NCI-H1105 treated with DMSO at 0.1 percent for 48 hours (cell line): Measurements from ENCODE around the gene EXTL2.
"Not testable (repeated sequence)": the region's sequence is repeated elsewhere in the genome, so short reads cannot be mapped to it uniquely, and the experiment has no call there.

Experiments used
- DNase-seq: peaks from one replicate; lab custom pipeline; 2025; lab: John Stamatoyannopoulos, UW

Gene EXTL2

DNA sequence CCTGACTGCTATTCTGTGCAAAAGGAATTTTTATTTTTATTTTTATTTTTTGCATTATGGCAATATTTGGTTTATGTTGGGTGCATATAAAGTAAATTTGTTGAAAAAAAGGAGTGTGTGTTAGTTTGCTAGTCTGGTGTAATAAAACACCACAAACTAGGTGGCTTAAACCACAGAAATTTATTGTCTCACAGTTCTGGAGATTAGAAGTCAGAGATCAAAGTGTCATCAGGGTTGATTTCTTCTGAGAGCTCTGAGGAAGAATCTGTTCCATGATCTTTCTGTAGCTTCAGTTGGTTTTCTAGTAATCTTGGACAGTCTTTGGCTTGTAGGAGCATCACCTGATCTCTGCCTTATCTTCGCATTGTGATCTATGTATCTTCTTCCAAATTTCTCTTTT, 7.7 kb upstream of the EXTL2 start:
- DNase-seq = no peak

DNA sequence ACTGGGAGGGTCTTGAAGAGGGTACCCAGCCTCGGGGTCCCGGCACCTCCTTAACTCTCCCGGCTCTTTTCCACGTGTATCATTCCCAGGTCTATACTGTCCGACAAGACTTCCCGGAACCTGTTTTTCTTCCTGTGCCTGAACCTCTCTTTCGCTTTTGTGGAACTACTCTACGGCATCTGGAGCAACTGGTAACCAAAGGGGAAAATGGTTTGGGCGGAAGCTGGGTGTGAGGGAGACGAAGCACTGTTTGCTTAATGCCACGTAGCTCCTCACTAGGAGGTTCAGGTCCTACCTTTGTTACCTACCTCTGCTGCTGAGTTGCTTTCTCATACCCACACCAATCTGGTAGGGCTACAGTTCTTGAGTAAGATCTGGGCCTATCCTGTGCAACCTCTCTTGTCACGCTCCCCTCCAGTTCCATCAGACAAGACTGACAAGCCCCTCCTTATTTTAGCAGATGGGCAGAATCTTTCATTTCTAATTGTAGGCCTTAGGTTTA, 1.9 kb upstream of the EXTL2 start:
- peak; percentile 31 for DNase-seq

DNA sequence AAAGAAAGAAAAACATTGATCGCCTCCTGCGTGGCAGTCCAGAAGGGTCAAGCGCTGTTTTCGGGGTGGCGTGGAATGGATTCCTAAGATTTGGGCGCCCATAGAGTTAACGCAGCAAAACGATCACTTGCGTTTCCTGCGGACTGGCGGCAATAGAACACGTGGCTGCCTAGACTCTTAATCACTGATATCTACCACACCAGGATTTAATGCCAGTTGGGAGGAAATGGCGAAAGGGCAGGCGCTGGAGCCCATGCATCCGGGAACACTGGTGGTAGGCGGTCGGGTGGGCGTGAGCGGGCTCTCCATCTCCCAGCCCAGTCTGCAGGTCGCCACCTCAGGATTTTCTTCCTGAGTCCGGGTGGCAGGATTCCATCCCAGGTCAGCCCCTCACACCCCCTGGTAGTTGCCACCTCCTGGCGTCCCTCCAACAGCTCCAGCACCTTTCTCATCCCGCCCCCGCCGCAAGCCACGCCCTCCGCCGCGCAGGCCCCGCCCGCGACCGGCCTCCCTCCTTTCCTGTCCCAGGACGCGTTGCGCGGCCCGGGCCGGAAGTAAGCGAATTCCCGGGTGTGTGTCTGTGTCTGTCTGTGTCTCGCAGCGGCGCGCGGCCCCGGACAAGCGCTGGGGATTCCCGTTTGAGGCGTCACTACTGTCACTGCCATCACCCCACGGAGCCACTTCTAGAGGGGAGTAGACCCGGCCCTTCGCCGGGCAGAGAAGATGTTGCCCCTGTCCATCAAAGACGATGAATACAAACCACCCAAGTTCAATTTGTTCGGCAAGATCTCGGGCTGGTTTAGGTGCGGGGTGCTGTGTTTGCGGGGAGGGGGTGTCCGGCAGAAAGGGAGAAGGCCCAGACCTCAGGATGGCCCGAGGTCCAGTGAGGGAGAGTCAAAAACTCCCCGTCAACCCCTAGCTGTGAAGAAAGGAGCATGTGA, 1.2 kb upstream of the EXTL2 start, which contains the start of gene SLC30A7:
Gene SLC30A7 (plus strand): TSS at position 551 of the 941 bp plus-strand sequence. CDS start 173 bp downstream, at position 724.
- DNase-seq = peak; percentile 79

DNA sequence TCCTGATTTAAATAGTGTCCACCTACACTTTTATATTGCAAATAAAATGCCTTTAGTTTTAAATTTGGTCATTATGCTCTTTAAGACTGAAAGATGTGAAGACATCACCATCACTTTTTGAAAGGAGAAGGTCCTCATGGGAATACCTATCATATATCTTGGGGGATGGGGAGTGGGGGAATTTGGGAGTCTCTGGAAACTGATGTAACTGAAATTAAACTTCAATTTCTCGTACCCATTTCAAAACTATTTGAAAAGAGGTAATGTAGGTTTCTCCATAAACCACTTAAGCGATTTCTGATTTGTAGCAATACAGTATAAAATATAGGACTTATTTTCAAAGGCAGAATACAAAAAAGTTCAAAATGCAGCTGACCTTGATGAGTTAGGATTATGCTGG, 924 bp downstream of the EXTL2 start:
- DNase-seq = no peak

DNA sequence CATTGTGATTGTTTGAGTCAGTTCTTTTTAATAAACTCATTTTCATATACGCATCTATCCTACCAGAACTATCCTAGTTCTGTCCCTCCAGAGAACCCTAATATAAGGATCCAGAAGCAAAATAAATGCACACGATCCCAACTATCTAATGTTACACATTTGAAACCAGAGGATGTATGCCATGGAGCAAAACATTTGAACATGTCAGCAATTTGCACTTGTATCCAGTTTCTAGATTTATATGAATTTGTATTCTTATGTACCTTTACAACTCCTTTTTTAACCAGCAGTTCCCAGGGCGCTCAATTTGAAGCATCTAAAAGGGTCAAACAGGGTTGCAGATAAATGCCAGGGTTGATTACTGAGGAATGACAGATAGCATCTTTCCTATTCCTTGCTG, 2.1 kb downstream of the EXTL2 start:
- no peak for DNase-seq

DNA sequence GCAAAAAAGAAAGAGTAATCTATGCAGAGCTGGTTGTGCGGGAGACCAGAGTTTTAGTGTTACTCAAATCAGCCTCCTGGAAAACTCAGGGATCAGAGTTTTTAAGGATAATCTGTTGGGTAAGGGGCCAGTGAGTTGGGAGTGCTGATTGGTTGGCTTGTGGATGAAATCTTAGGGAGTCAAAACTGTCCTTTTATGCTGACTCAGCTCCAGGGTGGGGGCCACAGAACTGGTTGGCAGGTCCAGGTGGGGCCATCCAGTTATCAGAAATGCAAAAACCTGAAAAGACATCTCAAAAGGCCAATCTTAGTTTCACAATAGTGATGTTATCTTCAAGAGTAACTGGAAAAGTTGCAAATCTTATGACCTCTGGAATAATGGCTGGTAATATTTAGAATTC, 3.3 kb downstream of the EXTL2 start:
- no peak for DNase-seq

DNA sequence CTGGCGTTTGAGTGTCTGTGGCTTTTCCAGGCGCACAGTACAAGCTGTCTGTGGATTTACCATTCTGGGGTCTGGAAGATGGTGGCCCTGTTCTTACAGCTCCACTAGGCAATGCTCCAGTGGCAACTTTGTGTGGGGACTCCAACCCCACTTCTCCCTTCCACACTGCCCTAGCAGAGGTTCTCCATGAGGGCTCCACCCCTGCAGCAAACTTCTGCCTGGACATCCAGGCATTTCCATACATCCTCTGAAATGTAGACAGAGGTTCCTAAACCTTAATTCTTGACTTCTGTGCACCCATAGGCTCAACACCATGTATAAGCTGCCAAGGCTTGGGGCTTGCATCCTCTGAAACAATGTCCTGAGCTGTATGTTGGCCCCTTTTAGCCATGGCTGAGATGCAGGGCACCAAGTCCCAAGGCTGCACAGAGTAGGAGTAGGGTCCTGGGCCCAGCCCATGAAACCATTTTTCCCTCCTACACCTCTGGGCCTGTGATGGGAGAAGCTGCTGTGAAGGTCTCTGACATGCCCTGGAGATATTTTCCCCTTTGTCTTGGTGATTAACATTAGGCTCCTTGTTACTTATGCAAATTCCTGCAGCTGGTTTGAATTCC, 4.7 kb downstream of the EXTL2 start:
- DNase-seq = not testable (repeated sequence)

DNA sequence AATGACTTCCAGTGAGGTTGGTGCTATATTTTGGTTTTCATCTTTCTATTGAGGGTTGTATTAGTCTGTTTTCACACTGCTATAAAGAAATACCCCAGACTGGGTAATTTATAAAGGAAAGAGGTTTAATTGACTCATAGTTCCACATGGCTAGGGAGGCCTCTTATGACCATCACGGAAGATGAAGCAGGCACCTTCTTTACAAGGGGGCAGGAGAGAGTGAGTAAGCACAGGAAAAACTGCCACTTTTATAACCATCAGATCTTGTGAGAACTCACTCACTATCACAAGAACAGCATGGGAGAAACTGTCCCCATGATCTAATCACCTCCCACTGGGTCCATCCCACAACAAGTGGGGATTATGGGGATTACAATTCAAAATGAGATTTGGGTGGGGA, 5.6 kb downstream of the EXTL2 start:
- DNase-seq = not testable (repeated sequence)

DNA sequence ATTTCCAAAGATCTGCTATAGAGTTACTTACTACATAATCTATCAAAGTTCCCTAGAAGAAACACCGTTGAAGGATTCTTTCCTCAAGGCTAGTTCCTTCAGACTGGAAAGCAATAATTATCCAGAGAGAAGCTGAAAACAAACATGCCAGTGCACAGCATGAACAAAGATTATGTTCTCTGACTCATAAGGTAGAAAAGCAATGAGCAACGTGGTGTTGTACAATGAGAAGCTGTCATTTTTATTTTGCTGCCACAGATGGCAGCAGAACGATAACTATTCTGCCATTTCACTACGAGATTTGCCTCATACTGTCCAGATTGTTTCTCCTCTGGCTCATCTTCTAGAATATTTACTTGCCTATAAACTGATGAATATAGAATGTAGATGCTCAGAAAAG, 10.7 kb downstream of the EXTL2 start:
- no peak for DNase-seq

DNA sequence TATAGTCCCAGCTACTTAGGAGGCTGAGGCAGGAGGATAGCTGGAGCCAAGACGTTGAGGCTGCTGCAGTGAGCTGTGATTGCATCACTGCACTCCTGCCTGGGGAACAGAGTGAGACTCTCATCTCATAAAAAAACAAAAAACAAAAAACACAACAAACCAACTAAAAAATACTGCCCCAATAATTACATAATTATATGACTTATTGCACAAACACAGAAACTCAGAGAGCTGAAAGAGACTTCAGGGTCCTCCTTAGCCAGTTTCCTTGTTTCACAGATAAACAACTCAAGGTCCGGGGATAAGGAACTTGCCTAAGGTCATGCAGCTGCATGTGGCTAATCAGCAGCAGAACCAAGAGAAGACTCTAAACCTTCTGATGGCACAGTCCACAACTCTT, 11.9 kb downstream of the EXTL2 start:
- no peak for DNase-seq

DNA sequence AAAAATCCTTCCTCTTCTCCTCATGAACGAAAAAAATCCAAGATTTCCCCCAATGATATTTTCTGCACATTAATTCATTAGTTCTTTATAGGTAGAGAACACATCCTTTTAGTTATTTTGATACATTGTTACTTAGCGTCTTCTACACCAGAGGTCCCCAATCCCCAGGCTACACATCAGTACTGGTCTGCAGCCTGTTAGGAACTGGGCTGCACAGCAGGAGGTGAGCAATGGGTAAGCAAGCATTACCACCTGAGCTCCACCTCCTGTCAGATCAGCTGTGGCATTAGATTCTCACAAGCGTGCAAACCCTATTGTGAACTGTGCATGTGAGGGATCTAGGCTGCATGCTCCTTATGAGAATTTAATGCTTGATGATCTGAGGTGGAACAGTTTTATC, 13.0 kb downstream of the EXTL2 start:
- no peak for DNase-seq

DNA sequence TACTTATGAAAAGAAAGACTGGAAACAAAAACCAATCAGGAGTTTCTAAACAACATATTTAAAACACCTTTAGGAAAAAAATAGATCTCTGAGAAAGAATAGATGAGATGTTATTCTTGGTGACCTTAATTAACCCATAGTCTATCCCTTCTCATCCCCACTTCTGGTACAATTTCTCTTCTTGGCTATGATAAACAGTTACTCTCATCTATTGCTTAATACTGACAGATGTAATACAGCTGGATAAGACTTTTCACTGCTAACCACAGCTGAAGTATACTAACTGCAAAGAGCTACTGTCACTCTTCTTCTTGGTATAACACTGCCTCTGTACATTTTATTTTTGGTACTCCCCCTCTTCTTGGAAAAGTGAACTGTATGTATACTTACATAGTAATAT, 15.2 kb downstream of the EXTL2 start:
- DNase-seq = no peak

DNA sequence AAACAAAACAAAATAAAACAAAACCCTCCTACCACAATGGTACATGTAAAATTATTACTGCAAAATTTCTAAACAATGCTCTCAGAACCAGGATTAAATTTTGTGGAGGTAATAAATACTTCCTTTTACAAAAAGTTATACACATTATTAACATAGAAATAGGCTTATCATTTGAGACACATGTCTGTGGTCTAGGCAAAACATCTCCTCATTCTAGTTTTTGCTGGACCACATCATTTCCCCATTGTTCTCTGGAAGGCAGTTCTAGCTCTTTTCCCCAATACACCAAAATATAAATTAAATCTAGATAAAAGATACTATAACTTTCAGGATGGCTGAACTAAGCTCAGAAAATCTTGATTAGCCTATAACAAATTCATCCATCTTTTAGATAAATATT, 18.4 kb downstream of the EXTL2 start:
- no peak for DNase-seq

DNA sequence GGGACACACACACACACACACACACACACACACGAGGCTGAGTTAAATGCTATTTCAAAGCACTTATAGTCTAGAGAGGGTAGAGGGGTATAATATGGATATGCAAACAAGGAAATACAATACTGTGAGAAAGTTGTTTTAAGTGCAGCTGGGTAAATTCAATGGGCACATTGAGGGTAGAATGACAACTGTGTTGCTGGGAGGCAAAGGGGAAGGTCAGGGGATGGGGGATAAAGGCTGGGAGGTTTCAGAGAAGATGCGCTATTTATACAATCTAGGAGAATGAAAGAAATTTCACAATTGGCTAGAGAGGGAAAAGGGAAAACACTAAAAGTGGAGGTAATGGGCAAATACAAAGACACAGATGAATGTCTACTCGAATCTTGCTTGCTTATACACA, 19.4 kb downstream of the EXTL2 start:
- DNase-seq = peak; percentile 48

DNA sequence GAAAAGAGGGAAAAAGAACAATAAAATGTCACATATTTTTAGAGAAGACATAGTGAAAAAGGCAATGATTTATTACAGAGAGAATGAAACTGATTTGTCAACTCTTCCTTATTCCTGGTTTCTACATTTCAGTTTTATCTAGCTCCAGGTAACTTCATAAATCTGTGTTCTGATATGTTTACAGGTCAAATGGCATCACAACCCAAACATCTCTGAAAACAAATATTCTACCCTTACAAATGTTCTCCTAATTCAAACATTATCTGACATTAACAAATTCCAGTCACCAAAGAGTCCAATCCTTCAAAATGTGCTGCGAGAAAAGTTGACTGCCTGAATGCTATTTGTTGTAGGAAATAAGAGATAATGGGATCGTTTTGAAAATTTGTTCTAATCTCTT, 20.2 kb downstream of the EXTL2 start:
- DNase-seq = no peak

DNA sequence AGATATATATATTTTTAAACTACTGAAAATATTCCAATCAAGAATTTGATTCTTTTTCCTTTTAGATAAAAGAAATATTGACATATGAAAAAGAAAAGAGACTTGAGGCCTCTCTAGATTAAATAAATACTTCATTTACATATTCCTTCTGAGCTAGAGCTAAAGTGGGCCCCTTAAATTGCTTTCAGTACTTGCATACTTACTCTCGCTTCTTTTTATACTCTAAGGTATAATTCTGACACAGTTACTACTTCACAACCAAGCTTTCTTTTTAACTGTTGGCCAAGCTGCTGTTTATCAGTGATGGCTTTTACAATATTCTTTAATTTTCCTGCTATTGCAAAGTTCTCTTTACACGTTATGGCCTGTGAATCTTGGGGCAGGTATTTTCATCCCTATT, 24.6 kb downstream of the EXTL2 start:
- DNase-seq = no peak

DNA sequence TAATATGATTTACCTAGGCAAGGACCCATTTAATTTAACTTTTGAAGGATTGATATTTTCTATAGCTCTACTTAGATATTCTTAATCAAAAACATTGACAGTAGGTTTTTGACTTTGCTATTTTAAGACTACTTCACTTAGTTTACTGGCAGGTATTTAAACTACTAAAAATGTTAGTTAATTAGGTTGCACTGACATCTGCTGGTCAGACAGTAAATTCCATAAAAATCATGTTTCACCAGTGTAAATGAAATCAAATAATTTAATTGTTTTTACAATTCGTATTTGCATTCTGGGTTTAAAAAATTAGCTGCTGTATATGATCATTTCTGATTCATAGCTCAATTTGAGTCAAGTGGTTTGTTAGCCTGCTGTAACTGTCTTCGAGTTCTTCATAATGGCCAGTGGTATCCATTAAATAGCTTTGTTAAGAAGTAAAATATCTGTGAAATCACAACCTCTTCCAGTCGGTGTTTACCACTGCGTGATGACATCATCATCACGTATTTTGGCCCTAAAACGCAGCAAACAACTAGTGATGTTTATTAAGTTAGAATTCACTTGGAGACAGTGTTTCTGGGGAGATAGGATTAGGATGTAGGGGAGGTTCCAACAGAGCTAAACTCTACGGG, 26.2 kb downstream of the EXTL2 start:
- DNase-seq = peak; percentile 62

DNA sequence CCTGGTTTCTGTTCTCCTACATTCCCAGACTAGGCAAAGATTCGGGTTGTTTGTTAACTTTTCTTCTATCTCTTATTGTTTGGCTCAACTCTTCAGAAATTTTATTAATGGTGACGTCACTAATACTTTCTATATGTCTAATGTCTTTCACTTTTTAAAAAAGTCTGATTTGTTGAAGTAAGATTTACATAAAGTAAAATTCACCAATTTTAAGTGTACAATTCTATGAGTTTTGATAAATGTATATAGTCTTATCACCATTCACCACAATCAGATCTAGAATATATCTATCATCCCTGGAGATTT, 27.8 kb downstream of the EXTL2 start:
- DNase-seq = no peak

DNA sequence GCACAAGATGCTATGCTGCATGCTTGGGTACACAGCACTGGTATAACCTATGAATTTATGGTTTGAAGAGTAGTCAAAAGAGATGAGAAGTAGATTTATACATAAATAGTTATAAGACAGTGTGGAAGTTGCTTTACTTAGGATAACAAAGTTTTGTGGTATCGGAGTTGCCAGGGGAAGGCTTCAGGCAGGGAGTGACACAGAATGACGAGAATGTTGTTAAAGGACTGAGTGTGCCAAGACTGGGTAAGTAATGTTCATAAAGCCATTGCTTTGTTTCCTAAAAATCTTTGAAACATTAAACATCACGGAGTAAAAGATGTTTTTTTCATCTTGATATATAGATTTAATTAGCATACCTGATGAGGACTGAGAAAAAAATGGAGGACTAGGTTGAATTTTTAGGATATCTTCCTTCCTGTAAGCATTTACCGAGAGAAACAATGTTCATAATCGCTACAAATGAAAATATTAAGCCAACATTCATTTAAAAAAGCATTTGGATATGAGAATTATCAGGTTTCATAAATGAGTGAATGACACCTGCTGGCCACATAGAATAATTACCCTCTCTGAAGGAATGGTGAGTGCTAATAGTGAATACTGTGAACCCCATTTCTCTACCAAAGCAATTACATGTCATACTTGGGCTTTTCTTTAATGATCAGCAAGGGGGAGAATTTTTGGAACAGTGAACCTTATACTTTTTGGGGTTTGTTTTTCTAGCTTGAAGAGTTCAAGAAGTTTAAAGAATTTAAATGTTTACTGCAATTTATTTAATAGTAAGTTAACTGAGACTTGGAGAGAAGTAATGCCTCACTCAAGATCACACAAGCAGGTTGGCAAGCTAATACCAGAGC, 28.4 kb downstream of the EXTL2 start:
- DNase-seq = peak; percentile 42

DNA sequence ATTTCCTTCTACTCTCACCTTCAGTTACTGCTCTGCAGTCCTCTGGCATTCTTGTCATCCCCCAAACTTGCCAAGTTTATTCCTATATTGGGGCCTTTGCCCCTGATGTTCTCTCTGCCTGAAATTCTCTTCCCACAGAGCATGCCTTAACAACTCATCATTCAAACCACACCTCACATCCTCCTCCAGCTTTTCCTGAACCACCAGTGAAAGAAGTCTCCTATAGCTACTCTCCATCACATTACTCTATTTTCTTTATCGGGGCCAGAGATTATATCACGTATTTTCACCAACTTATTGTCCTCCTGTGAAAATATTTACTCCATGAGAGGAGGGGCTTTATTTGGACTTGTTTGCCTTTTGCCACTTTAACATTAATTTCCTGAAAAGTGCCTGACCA, 32.1 kb downstream of the EXTL2 start:
- no peak for DNase-seq

DNA sequence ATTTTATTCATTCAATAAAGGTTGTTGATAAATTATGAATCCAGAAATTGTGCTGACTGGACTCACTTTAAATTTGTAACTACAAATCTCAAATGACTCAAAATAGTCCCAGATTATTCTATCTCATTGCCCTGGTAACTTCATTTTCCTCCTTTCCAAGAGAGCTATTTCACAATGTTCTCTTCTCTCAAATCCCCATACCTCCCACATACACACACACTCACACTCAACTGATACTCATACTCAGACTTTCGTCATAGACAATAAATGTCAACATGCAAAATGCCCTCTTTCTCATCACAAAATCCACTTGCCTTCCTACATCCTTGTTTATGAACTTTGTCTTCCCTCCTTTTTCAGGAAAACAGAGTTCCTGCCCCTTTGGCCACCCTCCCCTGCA, 33.3 kb downstream of the EXTL2 start:
- no peak for DNase-seq

DNA sequence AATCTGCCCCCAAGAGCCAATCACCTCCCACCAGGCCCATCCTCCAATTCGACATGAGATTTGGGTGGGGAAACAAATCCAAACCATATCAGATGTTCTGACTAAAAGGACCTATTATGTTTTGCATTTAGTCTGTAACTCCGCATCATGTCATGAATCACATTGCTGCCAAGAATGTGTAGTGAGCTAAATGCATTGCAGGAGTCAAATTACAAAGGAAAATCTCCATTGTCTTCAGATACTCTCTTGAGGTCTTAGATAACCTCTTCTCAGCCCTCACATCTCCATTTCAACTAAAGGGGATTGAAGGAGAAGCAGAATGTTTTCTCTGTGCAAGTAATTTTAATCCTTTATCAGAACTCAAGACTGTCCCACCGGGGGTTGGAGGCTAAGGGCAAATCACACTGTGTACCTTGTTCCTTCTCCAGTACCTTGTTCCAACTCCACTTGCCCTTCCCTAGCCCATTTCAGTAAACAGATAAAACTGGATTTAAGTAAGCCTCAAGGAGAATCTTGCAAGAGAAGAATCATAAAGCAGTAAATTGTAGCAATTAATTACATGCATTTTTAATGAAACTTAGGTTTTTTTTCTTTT, 34.1 kb downstream of the EXTL2 start:
- peak; percentile 4 for DNase-seq
